ENCODE measurements around the gene PCDHGB2.

DNA sequence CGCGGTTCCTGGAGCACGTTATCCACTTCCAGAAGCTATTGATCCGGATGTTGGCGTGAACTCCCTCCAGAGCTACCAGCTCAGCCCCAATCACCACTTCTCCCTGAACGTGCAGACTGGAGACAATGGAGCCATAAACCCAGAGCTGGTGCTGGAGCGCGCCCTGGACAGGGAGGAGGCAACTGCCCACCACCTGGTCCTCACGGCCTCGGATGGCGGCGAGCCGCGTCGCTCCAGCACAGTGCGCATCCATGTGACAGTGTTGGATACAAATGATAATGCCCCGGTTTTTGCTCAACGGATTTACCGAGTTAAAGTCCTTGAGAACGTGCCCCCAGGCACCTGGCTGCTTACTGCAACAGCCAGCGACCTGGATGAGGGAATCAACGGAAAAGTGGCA lies 43.6 kb downstream of the PCDHGB2 start:
- TF ChIP-seq POLR2AphosphoS5 (IDR thresholded peaks at IDR 0.05; ENCODE audit: low read depth, low read length) (no peak), POLR2A (IDR thresholded peaks at IDR 0.05; ENCODE audit: low read depth, low read length) (no peak), TAF1 (IDR thresholded peaks at IDR 0.05; ENCODE audit: borderline replicate concordance, low read depth, low read length) (no peak)
